Measurements from ENCODE around the gene SRSF4.
"Not testable (repeated sequence)": the region's sequence is repeated elsewhere in the genome, so short reads cannot be mapped to it uniquely, and the experiment has no call there.

Gene SRSF4

GRCh38 chr1:29144178-29144577, 37.5 kb downstream of the SRSF4 start:
- Mint-ChIP-seq H3K27ac (no peak overlapping the region), H3K4me1 (ENCODE audit: low read depth in 2 of 2) (peaks cover 0 to 5% of the 10 kb centered on the region in 2 donors), H3K4me3 (no peak overlapping the region), H3K36me3 (ENCODE audit: insufficient read depth) (peaks cover 36% of the 10 kb centered on the region), H3K9me3 (no peaks in the 10 kb centered on the region), H3K27me3 (no peaks in the 10 kb centered on the region)
- no peak for ATAC-seq (replicated peaks)
- no peak for DNase-seq

GRCh38 chr1:29142714-29143113, 39.0 kb downstream of the SRSF4 start:
- Mint-ChIP-seq H3K36me3 (ENCODE audit: insufficient read depth) (peaks cover 21% of the 10 kb centered on the region), H3K4me3 (no peak overlapping the region), H3K27me3 (no peaks in the 10 kb centered on the region), H3K27ac (no peak overlapping the region), H3K4me1 (ENCODE audit: low read depth in 2 of 2) (peaks cover 0 to 5% of the 10 kb centered on the region in 2 donors), H3K9me3 (no peaks in the 10 kb centered on the region)
- ATAC-seq (replicated peaks): no peak
- no peak for DNase-seq

- ATAC-seq (replicated peaks): no peak
- Mint-ChIP-seq H3K4me3 (no peak overlapping the region), H3K4me1 (ENCODE audit: low read depth in 2 of 2) (peaks cover 0 to 3% of the 10 kb centered on the region in 2 donors), H3K27ac (no peak overlapping the region), H3K9me3 (no peaks in the 10 kb centered on the region), H3K27me3 (peaks cover 10 to 15% of the 10 kb centered on the region in 2 donors), H3K36me3 (ENCODE audit: insufficient read depth) (peaks cover 5% of the 10 kb centered on the region)
- DNase-seq: no peak
Observed at GRCh38 chr1:29136391-29136915, 45.2 kb downstream of the SRSF4 start.

- Mint-ChIP-seq H3K36me3 (ENCODE audit: insufficient read depth) (peaks cover 5% of the 10 kb centered on the region), H3K4me1 (ENCODE audit: low read depth in 2 of 2) (peaks cover 0 to 3% of the 10 kb centered on the region in 2 donors), H3K27me3 (peaks cover 15 to 24% of the 10 kb centered on the region in 2 donors), H3K9me3 (no peaks in the 10 kb centered on the region), H3K27ac (no peak overlapping the region), H3K4me3 (peak overlapping the region in 1 of 2 donors; percentile 14)
- ATAC-seq (replicated peaks) (no peak), DNase-seq (no peak)
Observed at GRCh38 chr1:29134695-29135028, 47.0 kb downstream of the SRSF4 start.

- no peaks in the 10 kb centered on the region for H3K9me3 Mint-ChIP-seq
- no peak for ATAC-seq (replicated peaks)
- H3K36me3 Mint-ChIP-seq (ENCODE audit: insufficient read depth): peaks cover 5% of the 10 kb centered on the region
- no peak overlapping the region for H3K27ac Mint-ChIP-seq
- no peak for DNase-seq
- H3K4me3 Mint-ChIP-seq: peak overlapping the region in 1 of 2 donors; percentile 14
- peaks cover 15 to 25% of the 10 kb centered on the region in 2 donors for H3K27me3 Mint-ChIP-seq
- H3K4me1 Mint-ChIP-seq (ENCODE audit: low read depth in 2 of 2): peaks cover 0 to 3% of the 10 kb centered on the region in 2 donors
Observed at GRCh38 chr1:29133861-29134694, 47.6 kb downstream of the SRSF4 start.

- not testable (repeated sequence) for H3K4me1 Mint-ChIP-seq (ENCODE audit: low read depth in 2 of 2); ATAC-seq (replicated peaks); DNase-seq; H3K4me3 Mint-ChIP-seq; H3K9me3 Mint-ChIP-seq; H3K27ac Mint-ChIP-seq; H3K36me3 Mint-ChIP-seq (ENCODE audit: insufficient read depth)
- H3K27me3 Mint-ChIP-seq: peaks cover 17 to 28% of the 10 kb centered on the region in 2 donors
Observed at GRCh38 chr1:29131056-29131455, 50.6 kb downstream of the SRSF4 start.

- ATAC-seq (replicated peaks) (no peak), DNase-seq (no peak)
- H3K4me3 Mint-ChIP-seq: no peak overlapping the region
- H3K9me3 Mint-ChIP-seq: no peaks in the 10 kb centered on the region
- peaks cover 7 to 12% of the 10 kb centered on the region in 2 donors for H3K4me1 Mint-ChIP-seq (ENCODE audit: low read depth in 2 of 2)
- H3K36me3 Mint-ChIP-seq (ENCODE audit: insufficient read depth): peaks cover 5% of the 10 kb centered on the region
- no peak overlapping the region for H3K27ac Mint-ChIP-seq
- peaks cover 27 to 40% of the 10 kb centered on the region in 2 donors for H3K27me3 Mint-ChIP-seq
Observed at GRCh38 chr1:29129916-29130315, 51.8 kb downstream of the SRSF4 start.

GRCh38 chr1:29128739-29129138, 53.0 kb downstream of the SRSF4 start:
- DNase-seq (no peak), ATAC-seq (replicated peaks) (no peak)
- peaks cover 7 to 9% of the 10 kb centered on the region in 2 donors for H3K4me1 Mint-ChIP-seq (ENCODE audit: low read depth in 2 of 2)
- H3K9me3 Mint-ChIP-seq: no peaks in the 10 kb centered on the region
- H3K4me3 Mint-ChIP-seq: no peak overlapping the region
- peaks cover 27 to 40% of the 10 kb centered on the region in 2 donors for H3K27me3 Mint-ChIP-seq
- no peak overlapping the region for H3K27ac Mint-ChIP-seq
- peaks cover 5% of the 10 kb centered on the region for H3K36me3 Mint-ChIP-seq (ENCODE audit: insufficient read depth)

GRCh38 chr1:29126198-29126597, 55.5 kb downstream of the SRSF4 start:
- Mint-ChIP-seq H3K36me3 (ENCODE audit: insufficient read depth) (peaks cover 4% of the 10 kb centered on the region), H3K4me1 (ENCODE audit: low read depth in 2 of 2) (peaks cover 7 to 14% of the 10 kb centered on the region in 2 donors), H3K9me3 (no peaks in the 10 kb centered on the region), H3K27ac (peak overlapping the region in 1 of 2 donors; percentile 91), H3K27me3 (peaks cover 17 to 35% of the 10 kb centered on the region in 2 donors), H3K4me3 (peak overlapping the region; percentile 81 to 85)
- ATAC-seq (replicated peaks) (no peak), DNase-seq (no peak)

GRCh38 chr1:29125788-29126187, 55.9 kb downstream of the SRSF4 start:
- Mint-ChIP-seq H3K9me3 (no peaks in the 10 kb centered on the region), H3K4me1 (ENCODE audit: low read depth in 2 of 2) (peaks cover 7 to 14% of the 10 kb centered on the region in 2 donors), H3K4me3 (peak overlapping the region; percentile 81 to 85), H3K27ac (peak overlapping the region in 1 of 2 donors; percentile 91), H3K36me3 (ENCODE audit: insufficient read depth) (peaks cover 7% of the 10 kb centered on the region), H3K27me3 (peaks cover 17 to 35% of the 10 kb centered on the region in 2 donors)
- ATAC-seq (replicated peaks) (no peak), DNase-seq (no peak)

- H3K27ac Mint-ChIP-seq: peak overlapping the region in 1 of 2 donors; percentile 91
- H3K36me3 Mint-ChIP-seq (ENCODE audit: insufficient read depth): peaks cover 7% of the 10 kb centered on the region
Observed at GRCh38 chr1:29125237-29125641, 56.5 kb downstream of the SRSF4 start.

GRCh38 chr1:29124366-29125236, 57.1 kb downstream of the SRSF4 start:
- Mint-ChIP-seq H3K36me3 (ENCODE audit: insufficient read depth) (peaks cover 13% of the 10 kb centered on the region), H3K27me3 (peaks cover 12 to 25% of the 10 kb centered on the region in 2 donors), H3K4me3 (peak overlapping the region; percentile 81 to 85), H3K9me3 (no peaks in the 10 kb centered on the region), H3K4me1 (ENCODE audit: low read depth in 2 of 2) (peaks cover 12 to 14% of the 10 kb centered on the region in 2 donors), H3K27ac (peak overlapping the region in 1 of 2 donors; percentile 91)
- DNase-seq: peak; percentile 42 to 46 (median 43)
- peak; percentile 57 for ATAC-seq (replicated peaks)

More at GRCh38 chr1:29125237-29125641, 56.5 kb downstream of the SRSF4 start:
- ATAC-seq (replicated peaks) (no peak), DNase-seq (no peak)
- Mint-ChIP-seq H3K9me3 (no peaks in the 10 kb centered on the region), H3K4me1 (ENCODE audit: low read depth in 2 of 2) (peaks cover 7 to 14% of the 10 kb centered on the region in 2 donors), H3K4me3 (peak overlapping the region; percentile 81 to 85), H3K27me3 (peaks cover 15 to 31% of the 10 kb centered on the region in 2 donors)

- ATAC-seq (replicated peaks) (peak; percentile 4), DNase-seq (peak in 1 of 3 experiments; percentile 12)
- Mint-ChIP-seq H3K4me3 (peak within 1 kb of the TSS; percentile 80 to 81), H3K4me1 (ENCODE audit: low read depth in 2 of 2) (peaks cover 12 to 14% of the 10 kb centered on the region in 2 donors), H3K9me3 (no peaks in the 10 kb centered on the region), H3K27ac (no peak within 1 kb of the TSS), H3K36me3 (ENCODE audit: insufficient read depth) (peaks cover 17% of the 10 kb centered on the region), H3K27me3 (peaks cover 12 to 25% of the 10 kb centered on the region in 2 donors)
Observed at GRCh38 chr1:29123887-29124365, 57.8 kb downstream of the SRSF4 start, which contains the start of gene TMEM200B. Gene TMEM200B (minus strand): TSS chr1:29123903. CDS start chr1:29121828, 2,075 bp downstream.

Data from effector memory CD8-positive, alpha-beta T cell (primary cell).